ENCODE results near the gene AFF3.

DNA sequence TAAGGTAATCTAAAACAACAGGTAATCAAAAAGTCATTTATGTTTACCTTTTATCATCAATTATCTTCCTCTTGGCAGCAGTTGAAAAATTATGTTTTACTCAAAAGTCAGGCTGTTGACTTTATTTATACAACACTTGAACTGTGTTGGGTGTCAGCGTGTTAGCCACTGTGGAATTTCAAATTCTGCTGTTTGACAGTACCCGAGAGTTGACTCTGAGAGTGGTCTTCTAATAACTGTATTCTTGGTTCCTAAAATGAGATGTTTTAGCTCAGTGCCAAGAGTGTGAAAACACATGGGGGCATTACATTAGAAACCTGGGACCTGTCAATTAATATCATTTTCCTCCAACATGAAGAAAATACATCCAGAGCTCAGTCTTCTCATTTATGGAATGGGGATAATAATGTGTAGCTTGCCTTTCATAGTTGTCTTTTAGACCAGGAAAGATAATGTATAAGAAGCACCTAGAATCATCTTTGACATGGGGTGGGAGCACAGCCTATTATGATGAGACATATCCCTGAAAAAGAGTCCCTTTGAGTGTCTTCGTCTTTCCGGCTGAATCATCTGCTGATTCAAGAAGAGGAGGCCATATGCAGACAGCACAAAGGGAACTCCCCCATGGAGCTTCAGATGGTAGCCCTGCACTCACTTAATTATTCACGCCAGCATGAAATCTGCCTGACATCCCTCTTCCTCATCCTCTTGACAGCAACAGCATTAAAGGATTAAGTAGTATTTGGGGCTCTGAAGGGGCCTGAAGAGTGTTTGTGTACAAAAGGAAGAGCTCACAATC is 89.1 kb downstream of the AFF3 start:
- TF ChIP-seq BHLHE40 (IDR thresholded peaks at IDR 0.05; ENCODE audit: borderline replicate concordance) (no peak), NFRKB (IDR thresholded peaks at IDR 0.05) (no peak), TARDBP (IDR thresholded peaks at IDR 0.05) (no peak), SUZ12 (IDR thresholded peaks at IDR 0.05) (no peak), FOXK2 (IDR thresholded peaks at IDR 0.05) (no peak), L3MBTL2 (conservative IDR thresholded peaks at IDR 0.05) (no peak), ARNT (IDR thresholded peaks at IDR 0.05) (no peak), ZNF384 (IDR thresholded peaks at IDR 0.05) (no peak), FOXM1 (IDR thresholded peaks at IDR 0.05; ENCODE audit: borderline replicate concordance) (no peak)

All from HEK293T (cell line).